VCaP (cell line): ENCODE results near the gene B3GALNT1.

ENCODE experiments used
- H3K27ac ChIP-seq: fragments of 450-650 bp; 2 replicates; pipeline ENCODE4 v1.5.1; 2017
- CTCF ChIP-seq: fragments of 450-650 bp; conservative IDR thresholded peaks from 2 replicates; pipeline ENCODE4 v1.5.1; 2017; ENCODE audit warnings: mild to moderate bottlenecking, moderate library complexity

B3GALNT1 gene

GRCh38 chr3:161082063-161082462, 23.1 kb downstream of the B3GALNT1 start:
- TF ChIP-seq CTCF: no peak
- H3K27ac ChIP-seq: peak overlapping the region; percentile 1; the same call in 1 of the 2 replicates

GRCh38 chr3:161081633-161082032, 23.5 kb downstream of the B3GALNT1 start:
- TF ChIP-seq CTCF: no peak
- H3K27ac ChIP-seq: peak overlapping the region; percentile 1; the same call in 1 of the 2 replicates

- TF ChIP-seq CTCF: no peak
- no peak overlapping the region for H3K27ac ChIP-seq
Measured at GRCh38 chr3:161073181-161073580, 32.0 kb downstream of the B3GALNT1 start.

GRCh38 chr3:161072751-161073150, 32.4 kb downstream of the B3GALNT1 start:
- TF ChIP-seq CTCF: no peak
- no peak overlapping the region for H3K27ac ChIP-seq

GRCh38 chr3:161072211-161072621, 32.9 kb downstream of the B3GALNT1 start:
- no peak overlapping the region for H3K27ac ChIP-seq
- no peak for TF ChIP-seq CTCF

DNA sequence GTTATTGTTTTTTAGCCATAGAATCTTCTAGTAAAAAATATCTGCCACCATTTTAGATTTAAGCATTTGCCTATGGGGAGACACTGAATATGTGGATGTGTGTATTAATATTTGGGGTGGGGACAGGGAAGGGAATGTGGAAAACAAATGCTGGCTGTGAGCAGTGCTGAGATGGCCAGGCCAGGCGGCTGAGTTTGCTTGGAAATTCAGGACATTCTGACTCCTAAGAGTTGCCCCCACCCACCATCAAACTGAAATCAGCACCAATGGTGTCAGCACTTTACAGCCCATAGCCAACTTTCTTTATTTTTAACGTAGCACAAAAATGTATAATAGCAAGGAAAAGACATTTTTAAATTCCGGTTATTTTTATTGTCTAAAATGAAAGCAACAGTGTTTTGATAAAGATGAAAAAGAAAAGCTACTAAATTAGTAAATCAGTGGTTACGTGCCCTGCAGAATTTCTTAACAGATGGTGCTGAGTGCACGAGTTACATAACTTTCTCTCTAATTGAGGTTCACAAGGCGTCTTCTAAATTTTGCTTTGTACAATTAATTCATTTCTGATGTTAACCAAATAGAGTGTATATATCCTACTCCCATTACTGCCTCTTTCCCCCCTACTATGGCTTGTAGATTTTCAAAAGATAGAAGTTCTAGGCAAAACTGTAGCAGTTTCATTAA, 34.0 kb downstream of the B3GALNT1 start:
- H3K27ac ChIP-seq: no peak overlapping the region
- TF ChIP-seq CTCF: no peak

DNA sequence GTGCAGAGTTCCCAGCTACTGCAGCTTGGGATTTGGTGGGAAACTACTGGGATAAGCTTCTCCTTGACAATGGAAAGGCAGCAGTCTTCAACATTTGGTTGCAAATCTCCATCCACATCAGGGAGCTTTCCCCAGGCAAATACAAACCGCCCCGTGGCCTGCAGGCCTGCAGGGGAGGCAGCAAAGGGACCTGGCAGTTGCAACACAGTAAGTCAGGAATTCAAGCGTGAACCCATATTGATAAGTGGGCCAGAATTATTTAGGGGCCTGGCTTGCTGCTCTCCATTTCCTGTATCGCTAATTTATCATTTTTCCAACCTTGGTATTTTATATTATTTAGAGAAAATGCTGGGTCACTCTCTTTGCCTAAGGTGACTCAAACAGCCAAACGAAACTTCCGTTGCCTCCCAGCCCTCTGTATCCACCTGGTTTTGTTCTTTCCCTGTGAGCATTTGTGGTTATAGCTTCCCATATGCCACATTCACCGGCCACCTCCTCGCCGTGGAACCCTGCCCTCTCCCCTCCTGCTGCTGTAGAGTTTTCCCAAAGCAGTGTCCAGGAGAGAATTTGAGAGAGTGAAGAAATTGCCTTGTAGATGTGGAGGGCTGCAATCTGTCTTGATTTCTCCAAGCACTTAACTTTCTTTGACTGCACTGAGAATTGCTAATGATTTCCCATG, 34.8 kb downstream of the B3GALNT1 start:
- no peak for TF ChIP-seq CTCF
- H3K27ac ChIP-seq: no peak overlapping the region
